ENCODE data around the gene NT5DC3.

DNA sequence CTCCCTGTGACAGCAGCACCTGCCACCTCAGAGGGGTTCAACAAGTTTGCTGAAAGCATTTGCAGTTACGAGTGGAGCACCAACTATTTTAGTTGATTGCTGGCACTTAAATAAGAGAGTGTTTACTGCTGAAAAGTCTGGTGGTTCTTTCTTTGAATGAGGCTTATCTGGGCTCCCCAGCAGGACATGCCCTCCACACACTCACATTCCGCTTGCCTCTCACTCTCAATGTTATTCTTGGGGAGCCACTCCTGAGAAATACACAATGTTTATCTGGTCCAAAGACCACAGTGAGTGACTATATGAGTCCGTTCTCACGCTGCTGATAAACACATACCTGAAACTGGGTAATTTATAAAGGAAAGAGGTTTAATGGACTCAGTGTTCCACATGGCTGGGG lies 31.9 kb downstream of the NT5DC3 start:
- TF ChIP-seq KDM4B (CRISPR knock-in tag; IDR thresholded peaks at IDR 0.05) (no peak), FIP1L1 (IDR thresholded peaks at IDR 0.05; ENCODE audit: borderline replicate concordance, insufficient read depth, low read depth, low read length) (no peak)

Data from HepG2 (cell line).